HUES48 (cell line): ENCODE measurements around the gene LINC00305.

Experiments
- H3K27ac ChIP-seq: one replicate; pipeline ENCODE4 v1.7.0; 2013; ENCODE audit warnings: low read depth, low read length, inconsistent platforms
- H3K27me3 ChIP-seq: 2 replicates; pipeline ENCODE4 v1.6.1; 2013; ENCODE audit warnings: mild to moderate bottlenecking, low read length; ENCODE audit not compliant: control insufficient read depth, insufficient read depth
- H3K36me3 ChIP-seq: 2 replicates; pipeline ENCODE4 v1.6.1; 2013; ENCODE audit warnings: low read length; ENCODE audit not compliant: control insufficient read depth, insufficient read depth
- H3K4me1 ChIP-seq: 2 replicates; pipeline ENCODE4 v1.6.1; 2013; ENCODE audit warnings: mild to moderate bottlenecking, low read length; ENCODE audit not compliant: control insufficient read depth, insufficient read depth
- H3K4me3 ChIP-seq: 2 replicates; pipeline ENCODE4 v1.5.1; 2013; ENCODE audit warnings: mild to moderate bottlenecking, low read depth, low read length
- H3K9ac ChIP-seq: 2 replicates; pipeline ENCODE4 v1.6.1; 2013; ENCODE audit warnings: mild to moderate bottlenecking, low read depth, low read length, moderate library complexity
- H3K9me3 ChIP-seq: 2 replicates; pipeline ENCODE4 v1.6.1; 2013; ENCODE audit warnings: low read length; ENCODE audit not compliant: control insufficient read depth, insufficient read depth

LINC00305 gene

GRCh38 chr18:64165906-64166305, 17.0 kb upstream of the LINC00305 start:
- no peaks in the 10 kb centered on the region for H3K27me3 ChIP-seq
- H3K27ac ChIP-seq, result peak overlapping the region; percentile 18

GRCh38 chr18:64164883-64165282, 16.0 kb upstream of the LINC00305 start:
- peaks cover 47% of the 10 kb centered on the region for H3K4me1 ChIP-seq
- no peaks in the 10 kb centered on the region for H3K9me3 ChIP-seq
- no peak overlapping the region for H3K9ac ChIP-seq
- H3K27me3 ChIP-seq, result no peaks in the 10 kb centered on the region
- H3K4me3 ChIP-seq, result no peak overlapping the region
- no peaks in the 10 kb centered on the region for H3K36me3 ChIP-seq
- H3K27ac ChIP-seq, result no peak overlapping the region

More at GRCh38 chr18:64165906-64166305, 17.0 kb upstream of the LINC00305 start:
- H3K36me3 ChIP-seq, result no peaks in the 10 kb centered on the region
- H3K4me3 ChIP-seq, result no peak overlapping the region
- H3K9ac ChIP-seq, result no peak overlapping the region
- H3K9me3 ChIP-seq, result no peaks in the 10 kb centered on the region
- H3K4me1 ChIP-seq, result peaks cover 47% of the 10 kb centered on the region

GRCh38 chr18:64149916-64150438, 1.1 kb upstream of the LINC00305 start:
- H3K27me3 ChIP-seq, result no peaks in the 10 kb centered on the region
- no peaks in the 10 kb centered on the region for H3K9me3 ChIP-seq
- H3K36me3 ChIP-seq, result no peaks in the 10 kb centered on the region
- H3K4me3 ChIP-seq, result no peak overlapping the region
- H3K4me1 ChIP-seq, result no peaks in the 10 kb centered on the region
- no peak overlapping the region for H3K27ac ChIP-seq
- H3K9ac ChIP-seq, result no peak overlapping the region

- H3K27ac ChIP-seq, result no peak overlapping the region
- 0 out of 2 replicates have a peak, but pooled peaks cover 3% of the 10 kb centered on the region for H3K4me1 ChIP-seq
- H3K4me3 ChIP-seq, result no peak overlapping the region
- H3K27me3 ChIP-seq, result no peaks in the 10 kb centered on the region
- H3K9ac ChIP-seq, result no peak overlapping the region
- H3K9me3 ChIP-seq, result no peaks in the 10 kb centered on the region
- H3K36me3 ChIP-seq, result no peaks in the 10 kb centered on the region
Observed at GRCh38 chr18:64142904-64143303, 6.0 kb downstream of the LINC00305 start.

GRCh38 chr18:64137914-64138313, 11.0 kb downstream of the LINC00305 start:
- no peaks in the 10 kb centered on the region for H3K9me3 ChIP-seq
- no peak overlapping the region for H3K27ac ChIP-seq
- H3K9ac ChIP-seq, result no peak overlapping the region
- H3K27me3 ChIP-seq, result no peaks in the 10 kb centered on the region
- H3K4me3 ChIP-seq, result no peak overlapping the region
- H3K36me3 ChIP-seq, result no peaks in the 10 kb centered on the region
- H3K4me1 ChIP-seq, result peaks cover 23% of the 10 kb centered on the region

GRCh38 chr18:64134044-64134747, 14.7 kb downstream of the LINC00305 start:
- Histone ChIP-seq H3K4me3 (no peak overlapping the region; the same call in 1 of the 2 replicates), H3K9me3 (no peaks in the 10 kb centered on the region), H3K27ac (peak overlapping the region; percentile 86), H3K27me3 (no peaks in the 10 kb centered on the region), H3K9ac (no peak overlapping the region; the same call in 1 of the 2 replicates), H3K36me3 (no peaks in the 10 kb centered on the region), H3K4me1 (peaks cover 23% of the 10 kb centered on the region)

GRCh38 chr18:64132871-64133270, 16.0 kb downstream of the LINC00305 start:
- Histone ChIP-seq H3K9me3 (no peaks in the 10 kb centered on the region), H3K36me3 (no peaks in the 10 kb centered on the region), H3K9ac (no peak overlapping the region), H3K27me3 (no peaks in the 10 kb centered on the region), H3K27ac (no peak overlapping the region), H3K4me3 (no peak overlapping the region), H3K4me1 (peaks cover 26% of the 10 kb centered on the region)

GRCh38 chr18:64131314-64131713, 17.6 kb downstream of the LINC00305 start:
- H3K27ac ChIP-seq, result no peak overlapping the region
- no peak overlapping the region for H3K4me3 ChIP-seq
- H3K9me3 ChIP-seq, result no peaks in the 10 kb centered on the region
- peaks cover 28% of the 10 kb centered on the region for H3K4me1 ChIP-seq
- H3K27me3 ChIP-seq, result no peaks in the 10 kb centered on the region
- no peak overlapping the region for H3K9ac ChIP-seq
- H3K36me3 ChIP-seq, result no peaks in the 10 kb centered on the region

GRCh38 chr18:64127172-64127571, 21.7 kb downstream of the LINC00305 start:
- no peak overlapping the region for H3K27ac ChIP-seq
- H3K27me3 ChIP-seq, result no peaks in the 10 kb centered on the region
- no peak overlapping the region for H3K9ac ChIP-seq
- peaks cover 9% of the 10 kb centered on the region; the same call in 1 of the 2 replicates for H3K4me1 ChIP-seq
- no peak overlapping the region for H3K4me3 ChIP-seq
- no peaks in the 10 kb centered on the region for H3K36me3 ChIP-seq
- no peaks in the 10 kb centered on the region for H3K9me3 ChIP-seq

GRCh38 chr18:64119916-64120315, 29.0 kb downstream of the LINC00305 start:
- Histone ChIP-seq H3K9ac (no peak overlapping the region), H3K9me3 (no peaks in the 10 kb centered on the region), H3K4me1 (peaks cover 26% of the 10 kb centered on the region), H3K27me3 (no peaks in the 10 kb centered on the region), H3K4me3 (no peak overlapping the region), H3K36me3 (no peaks in the 10 kb centered on the region), H3K27ac (no peak overlapping the region)

GRCh38 chr18:64118406-64118805, 30.5 kb downstream of the LINC00305 start:
- no peaks in the 10 kb centered on the region for H3K9me3 ChIP-seq
- H3K4me3 ChIP-seq, result no peak overlapping the region
- no peaks in the 10 kb centered on the region for H3K36me3 ChIP-seq
- no peak overlapping the region for H3K27ac ChIP-seq
- H3K4me1 ChIP-seq, result peaks cover 26% of the 10 kb centered on the region
- no peak overlapping the region for H3K9ac ChIP-seq
- no peaks in the 10 kb centered on the region for H3K27me3 ChIP-seq
